ENCODE data around the gene PER1. TPM values are rescaled to one million over a fixed set of nuclear protein-coding genes. Genes with fewer than 3 reads are reported as not detected.

The PER1 gene
- total and polyA plus RNA-seq, 9 donors, result 25.6 to 103 (median 63.8) TPM

- Histone ChIP-seq H3K4me1 (ENCODE audit: control insufficient read depth, insufficient read depth, low read length) (peaks cover 35% of the 10 kb centered on the region), H3K4me3 (ENCODE audit: low read length) (no peak overlapping the region), H3K36me3 (ENCODE audit: control insufficient read depth, insufficient read depth, low read length) (no peaks in the 10 kb centered on the region), H3K27ac (ENCODE audit: low read length) (no peak overlapping the region), H3K27me3 (ENCODE audit: control insufficient read depth, insufficient read depth, low read length) (peaks cover 37% of the 10 kb centered on the region), H3K9me3 (replicated peaks; ENCODE audit: control insufficient read depth, low read depth, low read length) (no peaks in the 10 kb centered on the region)
- no peak for DNase-seq
- WGBS (ENCODE audit: insufficient coverage), result 88% methylated on average over 7 of the region's 14 CpGs
These were observed 23.9 kb downstream of the PER1 start for GRCh38 chr17:8128125-8128784.

DNA sequence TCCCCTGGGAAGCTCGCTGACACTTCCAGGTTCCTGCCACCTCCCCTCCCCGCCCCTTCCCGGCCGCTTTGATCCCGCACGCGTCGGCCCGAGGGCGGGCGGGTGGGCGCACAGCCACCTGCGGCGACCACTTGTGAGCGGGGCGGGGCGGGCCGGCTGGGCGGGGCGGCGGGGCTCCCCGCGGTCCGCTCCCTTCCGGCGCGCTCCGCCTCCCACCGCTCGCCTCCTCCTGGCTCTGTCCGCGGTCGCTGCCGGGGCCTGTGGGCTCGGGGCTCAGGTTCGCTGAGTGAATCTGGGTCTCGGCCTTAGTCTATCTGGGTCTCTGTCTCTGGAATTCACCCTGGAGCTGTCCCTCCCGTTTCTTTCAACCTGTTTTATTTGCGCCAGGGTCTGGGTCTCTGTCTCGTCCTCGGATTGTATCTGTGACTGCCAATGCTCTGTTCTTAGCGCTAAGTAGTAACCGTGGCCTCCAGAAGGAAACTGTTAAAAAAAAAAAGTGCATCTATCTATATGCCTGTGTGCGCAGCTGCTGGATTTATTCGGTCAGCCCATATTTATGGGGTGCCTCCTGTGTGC lies 25.6 kb downstream of the PER1 start:
- Histone ChIP-seq H3K4me3 (ENCODE audit: low read length) (peak overlapping the region; percentile 77), H3K4me1 (ENCODE audit: control insufficient read depth, insufficient read depth, low read length) (peaks cover 44% of the 10 kb centered on the region), H3K9me3 (replicated peaks; ENCODE audit: control insufficient read depth, low read depth, low read length) (no peaks in the 10 kb centered on the region), H3K27ac (ENCODE audit: low read length) (peak overlapping the region; percentile 90), H3K36me3 (ENCODE audit: control insufficient read depth, insufficient read depth, low read length) (no peaks in the 10 kb centered on the region), H3K27me3 (ENCODE audit: control insufficient read depth, insufficient read depth, low read length) (peaks cover 48% of the 10 kb centered on the region)
- WGBS (ENCODE audit: insufficient coverage), result under 1% methylated on average over 40 of the region's 45 CpGs
- peak; percentile 75 for DNase-seq

DNA sequence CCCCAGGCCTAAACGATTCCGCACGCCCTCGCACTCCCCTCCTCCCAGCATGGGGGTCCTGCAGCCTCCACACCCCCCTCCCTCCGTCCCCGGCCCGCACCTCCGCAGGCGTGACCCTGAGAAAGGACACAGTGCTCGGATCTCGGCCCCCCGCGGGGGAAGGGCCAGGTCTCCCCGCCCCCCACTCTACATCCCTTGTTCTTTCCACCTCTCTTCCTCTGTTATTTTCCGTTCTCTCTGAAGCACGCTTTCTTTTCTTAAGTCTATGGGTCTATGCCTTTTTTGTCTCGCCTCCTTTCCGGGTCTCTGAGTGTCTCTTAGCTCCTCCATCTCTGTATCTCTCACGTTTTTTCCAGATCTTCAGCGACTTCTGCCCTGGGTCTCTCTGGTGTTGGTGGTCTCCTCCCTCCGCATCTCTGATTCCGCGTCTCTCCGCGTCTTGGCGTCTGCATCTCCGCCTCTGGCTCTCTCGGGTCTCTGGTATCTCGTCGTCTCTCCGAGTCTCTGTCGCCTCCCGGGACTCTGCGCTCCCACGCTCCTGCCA lies 26.2 kb downstream of the PER1 start:
- 0% methylated on average over 31 of the region's 35 CpGs for WGBS (ENCODE audit: insufficient coverage)
- Histone ChIP-seq H3K27me3 (ENCODE audit: control insufficient read depth, insufficient read depth, low read length) (peaks cover 47% of the 10 kb centered on the region), H3K4me1 (ENCODE audit: control insufficient read depth, insufficient read depth, low read length) (peaks cover 47% of the 10 kb centered on the region), H3K27ac (ENCODE audit: low read length) (peak overlapping the region; percentile 83), H3K4me3 (ENCODE audit: low read length) (peak overlapping the region; percentile 77), H3K36me3 (ENCODE audit: control insufficient read depth, insufficient read depth, low read length) (no peaks in the 10 kb centered on the region), H3K9me3 (replicated peaks; ENCODE audit: control insufficient read depth, low read depth, low read length) (no peaks in the 10 kb centered on the region)
- DNase-seq, result peak; percentile 60

DNA sequence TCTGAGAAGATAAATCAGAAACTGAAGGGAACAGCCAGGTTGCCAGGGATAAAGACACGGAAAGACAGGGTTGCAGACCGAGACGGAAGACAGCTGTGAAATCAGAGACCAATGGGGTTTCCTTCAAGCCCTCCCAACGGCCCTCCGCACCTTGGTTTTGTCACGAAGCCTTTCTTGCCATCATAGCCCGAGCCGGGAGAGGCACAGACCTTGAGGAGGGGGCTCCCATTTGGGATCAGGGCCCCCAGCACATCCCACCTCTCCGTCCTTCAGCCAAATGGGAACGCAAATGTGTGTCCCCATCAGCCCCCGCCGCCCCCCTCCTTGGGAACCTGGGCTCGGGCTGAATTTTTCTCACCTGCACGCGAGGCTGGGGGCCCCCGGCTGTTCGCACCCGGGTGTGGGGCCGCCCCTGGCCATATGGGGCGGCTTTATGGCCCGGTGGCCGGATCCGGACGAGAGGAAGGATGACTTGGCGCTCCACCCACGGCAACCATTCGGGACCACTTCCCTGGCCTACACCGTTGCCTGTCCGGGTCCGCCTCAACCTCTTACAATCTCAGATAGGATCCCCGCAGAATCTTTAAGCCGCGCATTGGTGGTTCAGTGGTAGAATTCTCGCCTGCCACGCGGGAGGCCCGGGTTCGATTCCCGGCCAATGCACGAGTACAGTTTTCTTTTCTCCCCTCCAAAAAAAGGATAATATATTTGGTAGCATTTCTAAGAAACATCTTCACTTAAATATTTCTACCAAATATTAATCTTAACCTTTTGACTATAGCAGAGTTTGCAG lies 26.9 kb downstream of the PER1 start:
- Histone ChIP-seq H3K27me3 (ENCODE audit: control insufficient read depth, insufficient read depth, low read length) (peaks cover 50% of the 10 kb centered on the region), H3K4me1 (ENCODE audit: control insufficient read depth, insufficient read depth, low read length) (peaks cover 54% of the 10 kb centered on the region)
- under 1% methylated on average over 30 of the region's 40 CpGs for WGBS (ENCODE audit: insufficient coverage)

DNA sequence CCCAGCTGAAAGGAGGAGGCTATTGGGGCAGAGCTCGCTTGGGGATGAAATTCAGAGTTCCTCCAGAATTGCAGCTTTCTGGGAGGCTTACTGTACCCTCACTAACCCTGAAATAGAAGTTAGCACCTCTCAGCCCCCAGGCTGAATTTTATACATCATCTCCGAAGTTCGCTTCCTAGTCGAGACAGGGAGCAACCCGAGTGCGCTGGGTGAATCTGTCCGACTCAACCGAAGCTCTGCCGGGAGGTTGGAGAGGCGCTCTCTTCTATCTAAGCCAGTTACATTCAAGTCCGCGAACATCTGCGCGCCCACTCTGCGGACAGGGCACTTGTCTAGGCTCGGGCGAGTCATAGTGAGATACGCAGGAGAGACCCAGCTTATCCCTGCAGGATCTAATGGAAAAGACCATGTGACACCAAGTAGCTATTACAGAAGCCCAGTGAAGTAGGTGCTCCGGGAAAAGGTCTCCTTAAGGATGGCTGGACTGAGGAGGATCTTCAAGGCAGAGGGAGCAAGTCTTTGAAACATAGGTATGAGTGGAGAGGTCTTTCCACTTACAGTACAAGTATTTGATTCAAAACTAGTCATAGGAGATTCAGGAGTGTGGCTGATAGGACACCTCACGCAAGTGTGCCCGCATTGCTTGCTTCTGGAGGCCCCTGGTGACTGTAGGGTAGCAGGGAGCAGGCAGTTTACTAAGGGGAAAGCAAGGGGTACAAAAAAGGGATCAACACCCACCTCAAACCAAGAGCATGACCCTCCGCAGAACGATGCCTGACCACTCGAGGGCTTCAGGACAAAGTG lies 27.7 kb downstream of the PER1 start:
- Histone ChIP-seq H3K36me3 (ENCODE audit: control insufficient read depth, insufficient read depth, low read length) (no peaks in the 10 kb centered on the region), H3K27ac (ENCODE audit: low read length) (no peak overlapping the region), H3K4me1 (ENCODE audit: control insufficient read depth, insufficient read depth, low read length) (peaks cover 55% of the 10 kb centered on the region), H3K27me3 (ENCODE audit: control insufficient read depth, insufficient read depth, low read length) (peaks cover 47% of the 10 kb centered on the region), H3K4me3 (ENCODE audit: low read length) (peak overlapping the region; percentile 54), H3K9me3 (replicated peaks; ENCODE audit: control insufficient read depth, low read depth, low read length) (no peaks in the 10 kb centered on the region)
- DNase-seq, result peak; percentile 36
- 0% methylated on average over 20 of the region's 24 CpGs for WGBS (ENCODE audit: insufficient coverage)

More for the DNA sequence above, 26.9 kb downstream of the PER1 start:
- no peaks in the 10 kb centered on the region for H3K9me3 ChIP-seq (replicated peaks; ENCODE audit: control insufficient read depth, low read depth, low read length)
- DNase-seq, result peak; percentile 92
- peak overlapping the region; percentile 83 for H3K27ac ChIP-seq (ENCODE audit: low read length)
- H3K4me3 ChIP-seq (ENCODE audit: low read length), result peak overlapping the region; percentile 77
- no peaks in the 10 kb centered on the region for H3K36me3 ChIP-seq (ENCODE audit: control insufficient read depth, insufficient read depth, low read length)

- DNase-seq, result peak; percentile 59
- WGBS (ENCODE audit: insufficient coverage), result under 1% methylated on average over 19 of the region's 29 CpGs
- Histone ChIP-seq H3K36me3 (ENCODE audit: control insufficient read depth, insufficient read depth, low read length) (no peaks in the 10 kb centered on the region), H3K27ac (ENCODE audit: low read length) (no peak within 1 kb of the TSS), H3K9me3 (replicated peaks; ENCODE audit: control insufficient read depth, low read depth, low read length) (no peaks in the 10 kb centered on the region), H3K27me3 (ENCODE audit: control insufficient read depth, insufficient read depth, low read length) (peaks cover 47% of the 10 kb centered on the region), H3K4me3 (ENCODE audit: low read length) (peak within 1 kb of the TSS; percentile 54), H3K4me1 (ENCODE audit: control insufficient read depth, insufficient read depth, low read length) (peaks cover 55% of the 10 kb centered on the region)
These were observed 28.4 kb downstream of the PER1 start, which contains the start of gene HES7 for GRCh38 chr17:8123695-8124349. Gene HES7, minus strand, starts transcription at chr17:8124106. Its CDS starts 22 bp downstream, at chr17:8124084.

GRCh38 chr17:8122924-8123694 lies 29.1 kb downstream of the PER1 start:
- H3K27ac ChIP-seq (ENCODE audit: low read length), result no peak overlapping the region
- peak; percentile 49 for DNase-seq
- H3K36me3 ChIP-seq (ENCODE audit: control insufficient read depth, insufficient read depth, low read length), result no peaks in the 10 kb centered on the region
- H3K27me3 ChIP-seq (ENCODE audit: control insufficient read depth, insufficient read depth, low read length), result peaks cover 49% of the 10 kb centered on the region
- H3K4me1 ChIP-seq (ENCODE audit: control insufficient read depth, insufficient read depth, low read length), result peaks cover 59% of the 10 kb centered on the region
- no peaks in the 10 kb centered on the region for H3K9me3 ChIP-seq (replicated peaks; ENCODE audit: control insufficient read depth, low read depth, low read length)
- H3K4me3 ChIP-seq (ENCODE audit: low read length), result peak overlapping the region; percentile 54
- under 1% methylated on average over 45 of the region's 55 CpGs for WGBS (ENCODE audit: insufficient coverage)

DNA sequence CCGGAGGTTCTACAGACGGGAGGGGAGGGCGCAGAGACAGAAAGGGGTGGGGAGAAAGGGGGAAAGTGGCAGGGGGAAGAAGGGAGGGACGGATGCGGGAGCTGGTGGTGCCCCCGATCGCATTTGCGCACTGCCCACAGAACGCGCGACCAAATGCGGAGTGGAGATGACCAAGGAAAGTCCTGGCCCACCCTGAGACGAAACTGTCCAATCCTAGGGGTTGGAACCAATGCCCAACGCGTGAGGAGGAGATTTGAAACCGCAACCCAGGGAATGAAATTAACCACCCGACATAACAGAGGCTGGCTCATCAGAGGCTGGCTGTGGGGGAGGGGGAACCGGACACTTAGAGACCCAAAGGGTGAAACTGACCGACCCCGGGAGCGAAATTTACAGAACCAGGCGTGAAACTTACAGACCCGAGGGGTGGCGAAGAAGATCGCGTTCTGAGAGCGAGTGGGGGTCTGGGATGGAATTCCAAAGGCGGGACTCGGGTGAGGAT lies 29.7 kb downstream of the PER1 start:
- Histone ChIP-seq H3K27ac (ENCODE audit: low read length) (no peak overlapping the region), H3K36me3 (ENCODE audit: control insufficient read depth, insufficient read depth, low read length) (no peaks in the 10 kb centered on the region), H3K4me3 (ENCODE audit: low read length) (peak overlapping the region; percentile 54), H3K4me1 (ENCODE audit: control insufficient read depth, insufficient read depth, low read length) (peaks cover 65% of the 10 kb centered on the region), H3K9me3 (replicated peaks; ENCODE audit: control insufficient read depth, low read depth, low read length) (no peaks in the 10 kb centered on the region), H3K27me3 (ENCODE audit: control insufficient read depth, insufficient read depth, low read length) (peaks cover 55% of the 10 kb centered on the region)
- DNase-seq, result peak; percentile 51
- 0% methylated on average over 28 of the region's 29 CpGs for WGBS (ENCODE audit: insufficient coverage)

Measured in muscle of leg (tissue), 11 donors.